ENCODE measurements around the gene LSAMP.
A peak's percentile ranks its signal among the peaks of the same experiment; 100 is the strongest.

Gene LSAMP

DNA sequence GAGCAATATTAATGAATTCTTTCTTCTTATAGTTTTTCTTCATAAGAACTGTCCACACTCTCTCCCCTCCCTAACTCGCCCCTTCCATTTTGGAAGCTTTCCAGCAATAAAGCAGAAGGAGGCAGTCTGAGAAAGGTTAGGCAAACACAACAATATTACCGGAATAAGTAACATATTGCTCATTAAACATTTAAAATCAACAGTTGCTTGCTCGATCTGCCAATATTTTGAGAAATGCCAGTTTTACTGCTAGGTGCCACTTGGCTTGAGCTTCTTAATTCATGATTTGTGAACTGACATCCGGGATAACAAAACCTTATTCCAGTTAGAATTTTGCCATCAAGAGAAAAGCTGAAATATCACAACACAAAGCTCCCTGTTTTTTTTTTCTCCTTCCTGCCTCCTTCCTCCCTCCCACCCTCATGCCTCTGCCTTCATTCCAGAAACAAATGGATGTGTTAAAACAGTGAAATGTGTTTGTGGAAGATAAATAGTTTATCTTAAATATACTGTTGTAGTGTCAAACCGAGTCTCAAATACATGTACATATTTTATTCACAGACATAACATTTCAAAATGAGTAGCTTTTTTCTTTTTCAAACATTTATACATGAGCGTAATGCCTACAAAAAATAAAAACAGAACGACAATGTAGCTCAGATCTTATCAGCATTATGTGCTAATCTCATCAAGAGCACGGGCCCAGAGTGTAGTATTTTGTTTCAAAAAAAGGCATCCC is 568.2 kb downstream of the LSAMP start:
- H3K79me1 ChIP-seq (ENCODE audit: low read length) = no peaks in the 10 kb centered on the region
- DNase-seq = peak; percentile 35
- no peak overlapping the region for H2AK5ac ChIP-seq (ENCODE audit: low read length)
- H3K79me2 ChIP-seq (ENCODE audit: control insufficient read depth, insufficient read depth, low read length) = no peaks in the 10 kb centered on the region
- H2BK15ac ChIP-seq (replicated peaks; ENCODE audit: low read depth) = no peak overlapping the region
- no peak overlapping the region for H2BK5ac ChIP-seq (ENCODE audit: low read length)
- H3K27me3 ChIP-seq (ENCODE audit: insufficient read depth, low read length, poor library complexity) = no peaks in the 10 kb centered on the region
- no peak overlapping the region for H4K5ac ChIP-seq (ENCODE audit: low read length)
- H3K4me1 ChIP-seq (ENCODE audit: control insufficient read depth, low read depth, low read length) = peaks cover 4% of the 10 kb centered on the region
- H3K4ac ChIP-seq (ENCODE audit: low read depth, low read length) = no peak overlapping the region
- no peak overlapping the region for H3K9ac ChIP-seq (ENCODE audit: low read length)
- H4K8ac ChIP-seq (ENCODE audit: low read depth, low read length) = no peak overlapping the region
- H3K56ac ChIP-seq (ENCODE audit: low read length) = no peak overlapping the region
- no peaks in the 10 kb centered on the region for H3K36me3 ChIP-seq (ENCODE audit: control insufficient read depth, insufficient read depth, low read length)
- no peak overlapping the region for H2BK120ac ChIP-seq (ENCODE audit: low read depth, low read length)
- no CpG with 5 or more reads among the region's 8 CpGs for WGBS (ENCODE audit: extremely low coverage, insufficient coverage, low lambda C conversion rate)
- H3K27ac ChIP-seq (ENCODE audit: low read depth, low read length) = no peak overlapping the region
- no peak overlapping the region for H3K18ac ChIP-seq (ENCODE audit: low read length)
- no peak overlapping the region for H3K23ac ChIP-seq (ENCODE audit: low read length)
- H3K4me3 ChIP-seq (ENCODE audit: low read length) = no peak overlapping the region
- no peak overlapping the region for H3K4me2 ChIP-seq (ENCODE audit: low read length)

GRCh38 chr3:115875460-115875859 is 569.8 kb downstream of the LSAMP start:
- Histone ChIP-seq H3K79me2 (ENCODE audit: control insufficient read depth, insufficient read depth, low read length) (no peaks in the 10 kb centered on the region), H3K23ac (ENCODE audit: low read length) (no peak overlapping the region), H2BK120ac (ENCODE audit: low read depth, low read length) (no peak overlapping the region), H2BK15ac (replicated peaks; ENCODE audit: low read depth) (no peak overlapping the region), H3K4me2 (ENCODE audit: low read length) (no peak overlapping the region), H2AK5ac (ENCODE audit: low read length) (no peak overlapping the region), H3K9ac (ENCODE audit: low read length) (no peak overlapping the region), H3K4me1 (ENCODE audit: control insufficient read depth, low read depth, low read length) (peaks cover 4% of the 10 kb centered on the region), H3K36me3 (ENCODE audit: control insufficient read depth, insufficient read depth, low read length) (no peaks in the 10 kb centered on the region), H3K4me3 (ENCODE audit: low read length) (no peak overlapping the region), H2BK5ac (ENCODE audit: low read length) (no peak overlapping the region), H4K8ac (ENCODE audit: low read depth, low read length) (no peak overlapping the region), H3K18ac (ENCODE audit: low read length) (no peak overlapping the region), H3K56ac (ENCODE audit: low read length) (no peak overlapping the region), H4K5ac (ENCODE audit: low read length) (no peak overlapping the region), H3K4ac (ENCODE audit: low read depth, low read length) (no peak overlapping the region), H3K27me3 (ENCODE audit: insufficient read depth, low read length, poor library complexity) (no peaks in the 10 kb centered on the region), H3K27ac (ENCODE audit: low read depth, low read length) (no peak overlapping the region), H3K79me1 (ENCODE audit: low read length) (no peaks in the 10 kb centered on the region)
- no peak for DNase-seq
- WGBS (ENCODE audit: extremely low coverage, insufficient coverage, low lambda C conversion rate) = no CpG with 5 or more reads among the region's 1 CpG

GRCh38 chr3:115871735-115872134 is 573.6 kb downstream of the LSAMP start:
- Histone ChIP-seq H3K9ac (ENCODE audit: low read length) (no peak overlapping the region), H3K56ac (ENCODE audit: low read length) (no peak overlapping the region), H2BK120ac (ENCODE audit: low read depth, low read length) (no peak overlapping the region), H3K36me3 (ENCODE audit: control insufficient read depth, insufficient read depth, low read length) (no peaks in the 10 kb centered on the region), H3K27me3 (ENCODE audit: insufficient read depth, low read length, poor library complexity) (no peaks in the 10 kb centered on the region), H3K4me3 (ENCODE audit: low read length) (no peak overlapping the region), H4K5ac (ENCODE audit: low read length) (no peak overlapping the region), H3K79me2 (ENCODE audit: control insufficient read depth, insufficient read depth, low read length) (no peaks in the 10 kb centered on the region), H3K27ac (ENCODE audit: low read depth, low read length) (no peak overlapping the region), H3K4me1 (ENCODE audit: control insufficient read depth, low read depth, low read length) (peaks cover 2% of the 10 kb centered on the region), H3K23ac (ENCODE audit: low read length) (no peak overlapping the region), H3K4me2 (ENCODE audit: low read length) (no peak overlapping the region), H2BK15ac (replicated peaks; ENCODE audit: low read depth) (no peak overlapping the region), H2BK5ac (ENCODE audit: low read length) (no peak overlapping the region), H2AK5ac (ENCODE audit: low read length) (no peak overlapping the region), H3K4ac (ENCODE audit: low read depth, low read length) (no peak overlapping the region), H3K79me1 (ENCODE audit: low read length) (no peaks in the 10 kb centered on the region), H3K18ac (ENCODE audit: low read length) (no peak overlapping the region), H4K8ac (ENCODE audit: low read depth, low read length) (no peak overlapping the region)
- no peak for DNase-seq

DNA sequence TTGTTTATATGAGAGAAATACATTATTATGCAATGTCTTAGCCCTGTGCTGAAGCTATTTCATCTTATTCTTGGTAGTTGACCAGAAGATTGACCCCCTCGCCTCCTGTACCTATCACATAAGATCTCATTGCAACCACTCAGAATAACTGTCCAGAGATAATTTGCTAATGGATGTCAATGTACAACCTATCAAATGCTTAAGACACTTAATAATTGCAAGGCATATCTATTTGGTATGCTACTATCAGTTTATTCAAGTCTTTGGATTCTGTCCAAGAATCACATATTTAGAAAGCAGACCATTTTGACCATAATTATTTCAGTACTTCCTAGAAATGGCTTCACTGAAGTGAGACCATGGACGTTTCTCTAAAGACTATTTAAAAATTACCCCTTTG is 580.4 kb downstream of the LSAMP start:
- Histone ChIP-seq H3K27me3 (ENCODE audit: insufficient read depth, low read length, poor library complexity) (no peaks in the 10 kb centered on the region), H2AK5ac (ENCODE audit: low read length) (no peak overlapping the region), H3K4ac (ENCODE audit: low read depth, low read length) (no peak overlapping the region), H2BK15ac (replicated peaks; ENCODE audit: low read depth) (no peak overlapping the region), H4K8ac (ENCODE audit: low read depth, low read length) (no peak overlapping the region), H3K56ac (ENCODE audit: low read length) (no peak overlapping the region), H3K18ac (ENCODE audit: low read length) (no peak overlapping the region), H3K23ac (ENCODE audit: low read length) (no peak overlapping the region), H2BK120ac (ENCODE audit: low read depth, low read length) (no peak overlapping the region), H3K27ac (ENCODE audit: low read depth, low read length) (no peak overlapping the region), H3K79me1 (ENCODE audit: low read length) (no peaks in the 10 kb centered on the region), H3K36me3 (ENCODE audit: control insufficient read depth, insufficient read depth, low read length) (no peaks in the 10 kb centered on the region), H2BK5ac (ENCODE audit: low read length) (no peak overlapping the region), H3K9ac (ENCODE audit: low read length) (no peak overlapping the region), H3K4me3 (ENCODE audit: low read length) (no peak overlapping the region), H4K5ac (ENCODE audit: low read length) (no peak overlapping the region), H3K79me2 (ENCODE audit: control insufficient read depth, insufficient read depth, low read length) (no peaks in the 10 kb centered on the region), H3K4me1 (ENCODE audit: control insufficient read depth, low read depth, low read length) (no peaks in the 10 kb centered on the region), H3K4me2 (ENCODE audit: low read length) (no peak overlapping the region)
- no CpG with 5 or more reads among the region's 2 CpGs for WGBS (ENCODE audit: extremely low coverage, insufficient coverage, low lambda C conversion rate)
- DNase-seq = no peak

DNA sequence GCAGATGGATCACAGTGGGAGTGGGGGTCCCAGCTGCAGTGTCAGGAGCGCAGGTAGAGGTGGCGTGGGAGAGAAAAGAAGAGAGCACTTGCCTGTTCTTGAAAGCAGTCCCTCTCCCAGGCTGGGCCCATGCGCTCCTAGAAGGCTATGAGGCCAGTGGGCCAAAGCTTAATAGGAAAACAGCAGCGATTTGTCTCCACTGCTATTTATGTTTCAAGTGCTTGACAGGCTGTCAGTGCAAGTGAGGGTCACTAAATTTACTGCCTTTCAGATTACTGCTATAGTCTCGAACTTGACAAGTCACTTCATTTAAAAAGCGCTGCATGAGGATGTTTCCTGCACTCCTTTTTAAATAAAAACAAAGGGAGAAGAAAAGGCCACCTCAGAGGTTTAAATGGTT is 582.4 kb downstream of the LSAMP start:
- no peak overlapping the region for H2BK5ac ChIP-seq (ENCODE audit: low read length)
- H3K18ac ChIP-seq (ENCODE audit: low read length) = no peak overlapping the region
- H4K8ac ChIP-seq (ENCODE audit: low read depth, low read length) = no peak overlapping the region
- H3K27me3 ChIP-seq (ENCODE audit: insufficient read depth, low read length, poor library complexity) = no peaks in the 10 kb centered on the region
- no peak overlapping the region for H3K4me3 ChIP-seq (ENCODE audit: low read length)
- H2AK5ac ChIP-seq (ENCODE audit: low read length) = no peak overlapping the region
- no peak overlapping the region for H2BK120ac ChIP-seq (ENCODE audit: low read depth, low read length)
- no peak overlapping the region for H3K23ac ChIP-seq (ENCODE audit: low read length)
- no peak overlapping the region for H3K27ac ChIP-seq (ENCODE audit: low read depth, low read length)
- no peak for DNase-seq
- H3K36me3 ChIP-seq (ENCODE audit: control insufficient read depth, insufficient read depth, low read length) = no peaks in the 10 kb centered on the region
- H4K5ac ChIP-seq (ENCODE audit: low read length) = no peak overlapping the region
- no peak overlapping the region for H3K4ac ChIP-seq (ENCODE audit: low read depth, low read length)
- WGBS (ENCODE audit: extremely low coverage, insufficient coverage, low lambda C conversion rate) = no CpG with 5 or more reads among the region's 6 CpGs
- no peaks in the 10 kb centered on the region for H3K79me2 ChIP-seq (ENCODE audit: control insufficient read depth, insufficient read depth, low read length)
- H3K79me1 ChIP-seq (ENCODE audit: low read length) = no peaks in the 10 kb centered on the region
- H3K4me1 ChIP-seq (ENCODE audit: control insufficient read depth, low read depth, low read length) = no peaks in the 10 kb centered on the region
- H3K9ac ChIP-seq (ENCODE audit: low read length) = no peak overlapping the region
- H2BK15ac ChIP-seq (replicated peaks; ENCODE audit: low read depth) = no peak overlapping the region
- H3K56ac ChIP-seq (ENCODE audit: low read length) = no peak overlapping the region
- no peak overlapping the region for H3K4me2 ChIP-seq (ENCODE audit: low read length)

- Histone ChIP-seq H4K8ac (ENCODE audit: low read depth, low read length) (no peak overlapping the region), H4K5ac (ENCODE audit: low read length) (no peak overlapping the region), H3K79me2 (ENCODE audit: control insufficient read depth, insufficient read depth, low read length) (no peaks in the 10 kb centered on the region), H3K23ac (ENCODE audit: low read length) (no peak overlapping the region), H3K9ac (ENCODE audit: low read length) (no peak overlapping the region), H3K27ac (ENCODE audit: low read depth, low read length) (no peak overlapping the region), H2BK5ac (ENCODE audit: low read length) (no peak overlapping the region), H2BK15ac (replicated peaks; ENCODE audit: low read depth) (no peak overlapping the region), H3K79me1 (ENCODE audit: low read length) (no peaks in the 10 kb centered on the region), H3K56ac (ENCODE audit: low read length) (no peak overlapping the region), H2AK5ac (ENCODE audit: low read length) (no peak overlapping the region), H3K18ac (ENCODE audit: low read length) (no peak overlapping the region), H3K36me3 (ENCODE audit: control insufficient read depth, insufficient read depth, low read length) (no peaks in the 10 kb centered on the region), H3K4me3 (ENCODE audit: low read length) (no peak overlapping the region), H3K4me2 (ENCODE audit: low read length) (no peak overlapping the region), H3K27me3 (ENCODE audit: insufficient read depth, low read length, poor library complexity) (no peaks in the 10 kb centered on the region), H3K4me1 (ENCODE audit: control insufficient read depth, low read depth, low read length) (no peaks in the 10 kb centered on the region), H3K4ac (ENCODE audit: low read depth, low read length) (no peak overlapping the region), H2BK120ac (ENCODE audit: low read depth, low read length) (no peak overlapping the region)
- no CpG with 5 or more reads among the region's 1 CpG for WGBS (ENCODE audit: extremely low coverage, insufficient coverage, low lambda C conversion rate)
- DNase-seq = no peak
Measured at GRCh38 chr3:115862099-115862498, 583.2 kb downstream of the LSAMP start.

Measured in mesendoderm (in vitro differentiated cells).